Measurements from ENCODE around the gene C12orf57. TPM values are rescaled to one million over a fixed set of nuclear protein-coding genes. Genes with fewer than 3 reads are reported as not detected.

Gene C12orf57
- total and polyA plus RNA-seq, 5 donors from 2014 or later, result 186 to 410 (median 329) TPM

- peak in 1 of 2 donors; percentile 3 for ATAC-seq (ENCODE audit: low read depth in 2 of 2)
- no peak overlapping the region for H3K4me3 ChIP-seq (ENCODE audit: low read depth, low read length)
- peaks cover 10 to 64% (median 41%) of the 10 kb centered on the region in 4 donors for H3K4me1 Mint-ChIP-seq
Observed at GRCh38 chr12:6928022-6928702, 15.7 kb upstream of the C12orf57 start.

GRCh38 chr12:6928703-6929407 is 15.0 kb upstream of the C12orf57 start:
- peaks cover 10 to 69% (median 42%) of the 10 kb centered on the region in 4 donors for H3K4me1 Mint-ChIP-seq
- no peaks in the 10 kb centered on the region for H3K36me3 ChIP-seq (ENCODE audit: control insufficient read depth, insufficient read depth, low read length)
- DNase-seq, result no peak

More at GRCh38 chr12:6928022-6928702, 15.7 kb upstream of the C12orf57 start:
- Histone ChIP-seq H3K36me3 (ENCODE audit: control insufficient read depth, insufficient read depth, low read length) (no peaks in the 10 kb centered on the region), H3K27me3 (ENCODE audit: control insufficient read depth, insufficient read depth, low read length) (no peaks in the 10 kb centered on the region), H3K27ac (ENCODE audit: insufficient read depth, low read length, poor library complexity, severe bottlenecking) (peak overlapping the region; percentile 75), H3K4me1 (ENCODE audit: control insufficient read depth, insufficient read depth, low read length, poor library complexity, severe bottlenecking) (peaks cover 37% of the 10 kb centered on the region), H3K9me3 (ENCODE audit: control insufficient read depth in 2 of 2, low read length in 2 of 2) (no peaks in the 10 kb centered on the region)
- Mint-ChIP-seq H3K27me3 (no peaks in the 10 kb centered on the region), H3K36me3 (no peaks in the 10 kb centered on the region), H3K4me3 (peak overlapping the region; percentile 74 to 94 (median 90)), H3K27ac (peak overlapping the region; percentile 94 to 95 (median 94)), H3K9me3 (no peaks in the 10 kb centered on the region)
- DNase-seq, result peak in 1 of 3 donors; percentile 31

GRCh38 chr12:6929466-6930452 is 14.1 kb upstream of the C12orf57 start:
- ATAC-seq (ENCODE audit: low read depth in 2 of 2) (no peak), DNase-seq (no peak)
- Mint-ChIP-seq H3K4me1 (peaks cover 10 to 68% (median 37%) of the 10 kb centered on the region in 4 donors), H3K27me3 (no peaks in the 10 kb centered on the region), H3K27ac (peak overlapping the region; percentile 94 to 95 (median 94)), H3K36me3 (peaks cover 8% of the 10 kb centered on the region), H3K4me3 (peak overlapping the region; percentile 74 to 94 (median 90)), H3K9me3 (no peaks in the 10 kb centered on the region)
- no peaks in the 10 kb centered on the region for H3K36me3 ChIP-seq (ENCODE audit: control insufficient read depth, insufficient read depth, low read length)
- H3K9me3 ChIP-seq (ENCODE audit: control insufficient read depth in 2 of 2, low read length in 2 of 2), result no peaks in the 10 kb centered on the region
- H3K4me1 ChIP-seq (ENCODE audit: control insufficient read depth, insufficient read depth, low read length, poor library complexity, severe bottlenecking), result peaks cover 29% of the 10 kb centered on the region
- no peaks in the 10 kb centered on the region for H3K27me3 ChIP-seq (ENCODE audit: control insufficient read depth, insufficient read depth, low read length)
- H3K4me3 ChIP-seq (ENCODE audit: low read depth, low read length), result peak overlapping the region; percentile 53
- H3K27ac ChIP-seq (ENCODE audit: insufficient read depth, low read length, poor library complexity, severe bottlenecking), result peak overlapping the region; percentile 75

More at GRCh38 chr12:6928703-6929407, 15.0 kb upstream of the C12orf57 start:
- H3K27ac Mint-ChIP-seq, result peak overlapping the region; percentile 94 to 95 (median 94)
- Histone ChIP-seq H3K27me3 (ENCODE audit: control insufficient read depth, insufficient read depth, low read length) (no peaks in the 10 kb centered on the region), H3K27ac (ENCODE audit: insufficient read depth, low read length, poor library complexity, severe bottlenecking) (peak overlapping the region; percentile 75), H3K4me3 (ENCODE audit: low read depth, low read length) (peak overlapping the region; percentile 53), H3K9me3 (ENCODE audit: control insufficient read depth in 2 of 2, low read length in 2 of 2) (no peaks in the 10 kb centered on the region), H3K4me1 (ENCODE audit: control insufficient read depth, insufficient read depth, low read length, poor library complexity, severe bottlenecking) (peaks cover 37% of the 10 kb centered on the region)
- peaks cover 1% of the 10 kb centered on the region for H3K36me3 Mint-ChIP-seq
- H3K27me3 Mint-ChIP-seq, result no peaks in the 10 kb centered on the region
- H3K9me3 Mint-ChIP-seq, result no peaks in the 10 kb centered on the region
- peak overlapping the region; percentile 74 to 94 (median 90) for H3K4me3 Mint-ChIP-seq
- no peak for ATAC-seq (ENCODE audit: low read depth in 2 of 2)

GRCh38 chr12:6932766-6933165 is 11.1 kb upstream of the C12orf57 start:
- H3K4me1 Mint-ChIP-seq, result peaks cover 10 to 73% (median 41%) of the 10 kb centered on the region in 4 donors
- H3K27ac ChIP-seq (ENCODE audit: insufficient read depth, low read length, poor library complexity, severe bottlenecking), result peak overlapping the region; percentile 38

GRCh38 chr12:6934110-6934509 is 9.7 kb upstream of the C12orf57 start:
- H3K4me1 Mint-ChIP-seq, result peaks cover 10 to 73% (median 41%) of the 10 kb centered on the region in 4 donors
- DNase-seq, result no peak
- no peak for ATAC-seq (ENCODE audit: low read depth in 2 of 2)
- Histone ChIP-seq H3K27ac (ENCODE audit: insufficient read depth, low read length, poor library complexity, severe bottlenecking) (peak overlapping the region; percentile 20), H3K9me3 (ENCODE audit: control insufficient read depth in 2 of 2, low read length in 2 of 2) (no peaks in the 10 kb centered on the region), H3K4me1 (ENCODE audit: control insufficient read depth, insufficient read depth, low read length, poor library complexity, severe bottlenecking) (peaks cover 42% of the 10 kb centered on the region), H3K27me3 (ENCODE audit: control insufficient read depth, insufficient read depth, low read length) (no peaks in the 10 kb centered on the region), H3K4me3 (ENCODE audit: low read depth, low read length) (no peak overlapping the region), H3K36me3 (ENCODE audit: control insufficient read depth, insufficient read depth, low read length) (peaks cover 5% of the 10 kb centered on the region)
- peak overlapping the region; percentile 89 to 92 (median 91) for H3K27ac Mint-ChIP-seq
- no peaks in the 10 kb centered on the region for H3K27me3 Mint-ChIP-seq
- no peaks in the 10 kb centered on the region for H3K9me3 Mint-ChIP-seq
- H3K4me3 Mint-ChIP-seq, result peak overlapping the region in 3 of 4 donors; percentile 27 to 88 (median 32)
- H3K36me3 Mint-ChIP-seq, result peaks cover 12% of the 10 kb centered on the region

More at GRCh38 chr12:6932766-6933165, 11.1 kb upstream of the C12orf57 start:
- Mint-ChIP-seq H3K36me3 (peaks cover 12% of the 10 kb centered on the region), H3K27me3 (no peaks in the 10 kb centered on the region), H3K4me3 (peak overlapping the region in 3 of 4 donors; percentile 21 to 76 (median 55)), H3K27ac (peak overlapping the region; percentile 70 to 92 (median 80)), H3K9me3 (no peaks in the 10 kb centered on the region)
- DNase-seq (peak in 1 of 3 donors; percentile 69), ATAC-seq (ENCODE audit: low read depth in 2 of 2) (peak in 1 of 2 donors; percentile 14)
- Histone ChIP-seq H3K9me3 (ENCODE audit: control insufficient read depth in 2 of 2, low read length in 2 of 2) (no peaks in the 10 kb centered on the region), H3K27me3 (ENCODE audit: control insufficient read depth, insufficient read depth, low read length) (no peaks in the 10 kb centered on the region), H3K4me1 (ENCODE audit: control insufficient read depth, insufficient read depth, low read length, poor library complexity, severe bottlenecking) (peaks cover 42% of the 10 kb centered on the region), H3K36me3 (ENCODE audit: control insufficient read depth, insufficient read depth, low read length) (peaks cover 5% of the 10 kb centered on the region), H3K4me3 (ENCODE audit: low read depth, low read length) (peak overlapping the region; percentile 1)

GRCh38 chr12:6935371-6936193 is 8.2 kb upstream of the C12orf57 start:
- Histone ChIP-seq H3K4me3 (ENCODE audit: low read depth, low read length) (no peak overlapping the region), H3K9me3 (ENCODE audit: control insufficient read depth in 2 of 2, low read length in 2 of 2) (no peaks in the 10 kb centered on the region), H3K27me3 (ENCODE audit: control insufficient read depth, insufficient read depth, low read length) (no peaks in the 10 kb centered on the region), H3K4me1 (ENCODE audit: control insufficient read depth, insufficient read depth, low read length, poor library complexity, severe bottlenecking) (peaks cover 34% of the 10 kb centered on the region), H3K36me3 (ENCODE audit: control insufficient read depth, insufficient read depth, low read length) (peaks cover 5% of the 10 kb centered on the region), H3K27ac (ENCODE audit: insufficient read depth, low read length, poor library complexity, severe bottlenecking) (peak overlapping the region; percentile 93)
- peaks cover 4 to 70% (median 30%) of the 10 kb centered on the region in 4 donors for H3K4me1 Mint-ChIP-seq
- H3K36me3 Mint-ChIP-seq, result peaks cover 12% of the 10 kb centered on the region
- H3K4me3 Mint-ChIP-seq, result peak overlapping the region; percentile 71 to 88 (median 73)
- no peaks in the 10 kb centered on the region for H3K9me3 Mint-ChIP-seq
- H3K27ac Mint-ChIP-seq, result peak overlapping the region; percentile 91 to 97 (median 95)
- ATAC-seq (ENCODE audit: low read depth in 2 of 2) (no peak), DNase-seq (no peak)
- H3K27me3 Mint-ChIP-seq, result no peaks in the 10 kb centered on the region
